NCI-H226 (cell line): ENCODE data around the gene ATXN7L3.

Source experiments
- DNase-seq: peaks from one replicate; pipeline ENCODE4 v3.0.0-alpha.2; 2015

ATXN7L3 gene

GRCh38 chr17:44200478-44201155 is 933 bp upstream of the ATXN7L3 start:
- DNase-seq = no peak

- peak; percentile 41 for DNase-seq
Observed at GRCh38 chr17:44198721-44199552, 747 bp downstream of the ATXN7L3 start.

- peak; percentile 67 for DNase-seq
Observed at GRCh38 chr17:44197980-44198720, 1.5 kb downstream of the ATXN7L3 start.

GRCh38 chr17:44197107-44197506 is 2.6 kb downstream of the ATXN7L3 start:
- no peak for DNase-seq

GRCh38 chr17:44193326-44194084 is 6.2 kb downstream of the ATXN7L3 start:
- no peak for DNase-seq

- no peak for DNase-seq
Observed at GRCh38 chr17:44192750-44193149, 6.9 kb downstream of the ATXN7L3 start.

GRCh38 chr17:44191941-44192496 is 7.7 kb downstream of the ATXN7L3 start:
- no peak for DNase-seq

GRCh38 chr17:44191369-44191768 is 8.3 kb downstream of the ATXN7L3 start:
- no peak for DNase-seq

GRCh38 chr17:44190481-44190880 is 9.2 kb downstream of the ATXN7L3 start:
- no peak for DNase-seq

GRCh38 chr17:44188576-44189403 is 10.9 kb downstream of the ATXN7L3 start:
- no peak for DNase-seq

- peak; percentile 26 for DNase-seq
Observed at GRCh38 chr17:44187131-44187899, 12.4 kb downstream of the ATXN7L3 start.

- DNase-seq = peak; percentile 94
Observed at GRCh38 chr17:44186307-44187130, 13.2 kb downstream of the ATXN7L3 start, which contains the start of gene TMUB2. TMUB2 (plus strand) TSS chr17:44186972; CDS start chr17:44187709, 737 bp downstream.

GRCh38 chr17:44184212-44184810 is 15.4 kb downstream of the ATXN7L3 start:
- no peak for DNase-seq

GRCh38 chr17:44183024-44183423 is 16.7 kb downstream of the ATXN7L3 start:
- DNase-seq = no peak

- no peak for DNase-seq
Observed at GRCh38 chr17:44178133-44178532, 21.6 kb downstream of the ATXN7L3 start.

GRCh38 chr17:44177640-44178039 is 22.0 kb downstream of the ATXN7L3 start:
- DNase-seq = no peak

GRCh38 chr17:44176671-44177501 is 22.8 kb downstream of the ATXN7L3 start:
- no peak for DNase-seq

GRCh38 chr17:44176257-44176656 is 23.4 kb downstream of the ATXN7L3 start:
- DNase-seq = no peak
